Islet of Langerhans (tissue), 1 donor: ENCODE results near the gene CRIP1.

Experiments used
- FAIRE-seq: peaks from one replicate; lab custom pipeline; 2011; peaks lifted over from hg19 to GRCh38; lab: Jason Lieb, UNC

Gene CRIP1

GRCh38 chr14:105450864-105451720 is 35.6 kb upstream of the CRIP1 start:
- FAIRE-seq = no peak

GRCh38 chr14:105452963-105453362 is 33.7 kb upstream of the CRIP1 start:
- FAIRE-seq = no peak

- FAIRE-seq = no peak
Measured at GRCh38 chr14:105453847-105454246, 32.8 kb upstream of the CRIP1 start.

- no peak for FAIRE-seq
Measured at GRCh38 chr14:105455086-105455640, 31.5 kb upstream of the CRIP1 start.

DNA sequence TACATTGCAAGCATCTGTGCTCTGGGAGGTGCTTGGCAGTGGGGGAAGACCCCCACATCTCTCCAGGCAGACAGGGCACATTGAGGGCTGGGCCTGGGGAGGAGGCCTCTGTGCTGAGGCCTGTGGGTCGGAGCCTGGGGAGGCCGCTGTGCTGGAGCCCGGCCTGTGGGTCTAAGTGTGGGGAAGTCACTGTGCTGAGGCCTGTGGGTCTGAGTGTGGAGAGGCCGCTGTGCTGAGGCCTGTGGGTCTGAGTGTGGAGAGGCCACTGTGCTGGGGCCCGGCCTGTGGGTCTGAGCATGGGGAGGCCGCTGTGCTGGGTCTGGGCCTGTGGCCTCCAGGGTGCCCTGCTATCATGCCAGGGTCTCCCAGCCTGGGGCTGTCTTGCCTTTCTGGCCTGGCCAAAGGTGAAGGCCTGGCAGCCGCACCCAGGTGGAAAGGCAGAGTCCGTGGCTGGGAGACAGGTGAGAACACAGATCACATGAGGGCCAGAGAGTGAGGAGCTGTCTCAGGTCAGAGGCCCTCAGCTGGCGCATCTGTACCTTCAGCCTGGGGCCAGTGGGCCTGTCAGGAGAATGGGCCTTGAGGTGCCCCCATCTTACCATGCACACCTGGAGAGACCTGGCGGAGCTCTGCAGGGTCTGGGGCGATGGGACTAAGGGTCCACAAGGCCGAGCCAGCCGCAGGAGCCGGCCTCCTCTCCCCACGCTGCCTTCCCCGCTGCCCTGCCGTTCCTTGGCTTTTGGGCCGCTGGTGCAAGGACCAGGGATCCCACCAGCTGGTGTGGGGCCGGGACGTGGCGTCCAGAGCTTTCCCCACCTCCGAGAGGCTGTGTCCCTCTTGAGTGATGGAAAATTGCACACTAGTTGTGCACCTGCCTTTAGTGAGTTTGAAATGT is 30.7 kb upstream of the CRIP1 start:
- no peak for FAIRE-seq

DNA sequence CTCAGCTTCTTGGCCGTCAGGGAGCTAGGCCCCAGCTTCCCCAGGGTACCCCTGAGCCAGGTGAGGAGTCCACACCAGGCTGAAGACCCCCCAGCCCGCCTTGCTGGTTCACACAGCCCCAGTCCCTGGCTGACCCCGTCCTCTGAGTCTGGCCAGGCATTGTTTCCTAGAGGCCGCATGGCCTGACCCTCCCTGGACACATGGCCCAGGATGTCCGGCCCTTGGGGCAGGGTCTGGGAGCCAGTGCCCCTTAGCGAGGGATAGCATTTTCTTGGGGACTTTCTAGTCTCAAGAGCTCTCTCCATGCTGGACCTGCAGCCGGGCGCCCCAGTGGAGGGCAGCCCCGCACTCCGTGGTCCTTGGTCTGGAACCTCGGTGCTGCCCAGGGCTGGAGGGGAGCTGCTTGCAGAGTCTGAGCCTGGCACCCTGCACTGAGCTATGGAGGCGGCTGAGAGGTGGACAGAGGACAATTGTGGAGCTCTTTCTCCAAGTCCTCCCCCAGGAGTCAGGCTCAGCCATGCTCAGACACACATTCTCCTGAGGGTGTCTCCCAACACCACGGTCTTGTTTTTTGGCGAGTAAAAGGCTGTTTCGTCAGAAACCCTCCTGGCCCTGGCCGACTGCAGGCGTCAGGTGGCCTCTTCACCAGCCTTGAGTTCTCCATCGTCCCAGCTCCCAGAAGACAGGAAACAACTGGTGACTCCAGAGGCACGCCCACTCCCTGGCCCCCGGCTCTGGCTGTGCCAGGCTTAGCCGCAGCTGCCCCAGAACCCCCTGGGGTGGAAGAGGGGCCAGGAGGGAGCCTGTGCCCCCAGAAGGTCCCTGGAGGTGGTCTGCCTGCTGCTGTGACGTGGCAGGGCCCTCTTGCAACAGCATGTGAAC is 29.7 kb upstream of the CRIP1 start:
- no peak for FAIRE-seq

DNA sequence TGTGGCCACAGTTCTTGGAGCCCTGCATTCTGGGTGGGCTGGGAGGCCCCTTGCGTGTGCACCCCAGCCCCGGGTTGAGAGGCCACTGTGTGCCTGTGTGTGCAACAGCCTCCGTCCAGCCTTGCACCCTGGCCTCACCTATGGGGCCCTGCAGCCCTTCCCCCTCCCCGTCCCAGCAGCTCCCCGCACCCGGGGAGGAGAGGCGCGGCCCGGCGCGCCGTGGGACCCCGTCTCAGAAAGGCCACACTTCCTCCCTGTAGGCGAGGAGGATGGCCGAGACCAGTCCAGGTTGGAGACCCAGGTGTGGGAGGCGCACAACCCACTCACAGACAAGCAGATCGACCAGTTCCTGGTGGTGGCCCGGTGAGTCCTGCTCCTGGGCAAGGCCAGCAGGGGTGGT is 28.7 kb upstream of the CRIP1 start:
- FAIRE-seq = no peak

GRCh38 chr14:105458571-105458970 is 28.1 kb upstream of the CRIP1 start:
- FAIRE-seq = no peak

- FAIRE-seq = no peak
Measured at GRCh38 chr14:105460116-105460515, 26.6 kb upstream of the CRIP1 start.

GRCh38 chr14:105460616-105461015 is 26.1 kb upstream of the CRIP1 start:
- FAIRE-seq = no peak

DNA sequence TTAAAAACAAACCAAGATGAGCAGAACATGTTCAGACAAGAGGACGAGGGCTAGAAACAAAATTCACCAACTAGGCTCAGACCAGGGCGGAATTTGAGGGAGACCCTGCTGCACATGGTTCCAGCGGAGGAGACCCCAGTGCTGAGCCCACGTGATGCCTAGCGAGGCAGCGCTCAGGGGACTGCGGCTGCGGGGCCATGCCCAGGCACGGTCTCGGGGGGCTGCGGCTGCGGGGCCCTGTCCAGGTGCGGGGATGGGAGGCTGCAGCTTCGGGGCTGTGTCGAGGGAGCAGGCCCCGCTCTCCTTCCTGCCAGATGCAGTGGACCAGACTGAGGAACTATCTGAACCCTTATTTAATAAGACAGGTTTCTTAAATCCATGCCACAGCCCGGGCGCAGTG is 24.8 kb upstream of the CRIP1 start:
- no peak for FAIRE-seq

DNA sequence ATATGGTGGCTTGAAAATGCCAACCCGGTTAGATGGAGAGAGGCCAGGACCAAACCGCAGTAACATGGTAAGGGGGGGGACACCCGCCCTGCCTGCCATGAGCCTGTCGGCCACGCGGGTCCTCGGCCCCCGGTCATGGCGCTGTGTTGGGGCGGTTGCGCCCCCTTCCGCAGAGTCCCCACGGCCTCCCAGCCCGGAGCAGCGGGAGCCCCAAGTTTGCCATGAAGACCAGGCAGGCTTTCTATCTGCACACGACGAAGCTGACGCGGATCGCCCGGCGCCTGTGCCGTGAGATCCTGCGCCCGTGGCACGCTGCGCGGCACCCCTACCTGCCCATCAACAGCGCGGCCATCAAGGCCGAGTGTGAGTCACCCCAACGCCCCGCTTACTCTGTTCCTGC is 22.2 kb upstream of the CRIP1 start:
- FAIRE-seq = no peak

DNA sequence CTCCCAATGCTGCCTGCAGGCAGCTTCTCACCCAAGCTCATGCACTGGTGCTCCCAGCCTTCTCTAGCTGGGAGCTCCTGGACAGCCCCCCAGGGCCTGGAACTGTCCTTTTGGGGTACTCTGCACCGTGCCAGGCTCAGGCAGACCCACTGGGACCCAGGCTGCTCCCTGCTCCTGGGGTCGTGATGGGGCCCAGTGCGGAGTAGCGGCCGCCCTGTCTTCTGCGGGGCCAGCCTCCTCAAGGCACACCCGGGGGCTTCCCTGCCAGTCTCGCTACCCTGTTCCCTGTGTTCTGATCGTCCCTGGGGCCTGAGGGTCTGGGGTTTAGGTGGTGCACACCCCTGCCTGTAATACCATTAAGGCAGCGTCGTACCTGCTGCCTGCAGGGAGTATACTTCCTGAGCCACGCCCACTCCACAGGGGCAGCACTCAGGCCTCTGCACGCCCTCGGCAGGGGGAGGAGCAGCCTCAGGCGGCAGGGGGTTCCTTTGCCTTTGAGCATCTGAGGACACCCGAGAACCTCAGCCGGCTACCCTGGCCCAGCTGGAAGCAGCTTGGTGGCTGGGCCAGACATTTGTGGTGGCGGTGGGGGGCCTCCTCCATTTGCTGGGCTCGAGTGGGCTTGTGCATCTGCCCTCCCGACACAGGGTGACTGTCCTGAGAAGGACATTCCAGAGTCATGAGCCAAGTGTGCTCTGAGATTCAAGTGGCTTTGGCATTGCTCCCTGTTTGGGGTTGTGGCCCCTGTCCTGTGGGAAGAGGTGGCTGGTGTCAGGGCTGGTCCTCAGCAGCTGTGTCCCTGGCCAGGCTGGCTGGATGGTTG is 21.3 kb upstream of the CRIP1 start:
- FAIRE-seq = no peak

DNA sequence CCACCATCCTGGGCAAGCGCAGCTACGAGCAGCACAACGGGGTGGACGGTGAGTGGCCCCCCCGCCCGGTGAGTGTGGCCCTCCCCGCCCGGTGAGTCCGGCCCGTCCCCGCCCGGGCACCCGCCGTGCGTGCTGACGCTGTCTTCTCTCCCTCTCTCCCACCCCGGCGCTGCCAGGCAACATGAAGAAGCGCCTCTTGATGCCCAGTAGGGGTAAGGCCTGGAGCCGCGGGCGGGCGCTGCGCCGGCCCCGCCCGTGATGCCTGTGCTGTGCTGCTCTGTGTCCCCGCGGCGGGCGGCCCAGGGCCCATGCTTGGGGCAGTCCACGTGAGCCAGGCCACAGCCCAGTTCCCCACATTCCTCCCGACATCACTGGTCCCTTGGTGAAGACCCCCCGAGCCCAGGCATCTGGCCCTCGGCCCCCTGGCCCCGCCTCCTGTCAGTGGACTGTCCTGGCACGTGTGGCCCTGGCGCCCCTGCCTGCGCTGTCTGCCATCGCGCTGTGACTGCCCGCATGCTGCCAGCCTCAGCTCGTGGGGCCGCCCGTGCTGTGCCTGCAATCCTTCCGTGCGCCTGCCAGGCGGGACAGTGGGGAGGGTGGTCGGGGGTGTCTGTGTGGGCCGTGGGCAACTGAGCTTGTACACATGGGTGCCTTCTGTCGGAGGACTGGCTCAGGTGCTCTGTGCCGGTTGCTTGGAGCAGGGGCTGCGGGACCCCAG is 20.0 kb upstream of the CRIP1 start:
- FAIRE-seq = no peak

DNA sequence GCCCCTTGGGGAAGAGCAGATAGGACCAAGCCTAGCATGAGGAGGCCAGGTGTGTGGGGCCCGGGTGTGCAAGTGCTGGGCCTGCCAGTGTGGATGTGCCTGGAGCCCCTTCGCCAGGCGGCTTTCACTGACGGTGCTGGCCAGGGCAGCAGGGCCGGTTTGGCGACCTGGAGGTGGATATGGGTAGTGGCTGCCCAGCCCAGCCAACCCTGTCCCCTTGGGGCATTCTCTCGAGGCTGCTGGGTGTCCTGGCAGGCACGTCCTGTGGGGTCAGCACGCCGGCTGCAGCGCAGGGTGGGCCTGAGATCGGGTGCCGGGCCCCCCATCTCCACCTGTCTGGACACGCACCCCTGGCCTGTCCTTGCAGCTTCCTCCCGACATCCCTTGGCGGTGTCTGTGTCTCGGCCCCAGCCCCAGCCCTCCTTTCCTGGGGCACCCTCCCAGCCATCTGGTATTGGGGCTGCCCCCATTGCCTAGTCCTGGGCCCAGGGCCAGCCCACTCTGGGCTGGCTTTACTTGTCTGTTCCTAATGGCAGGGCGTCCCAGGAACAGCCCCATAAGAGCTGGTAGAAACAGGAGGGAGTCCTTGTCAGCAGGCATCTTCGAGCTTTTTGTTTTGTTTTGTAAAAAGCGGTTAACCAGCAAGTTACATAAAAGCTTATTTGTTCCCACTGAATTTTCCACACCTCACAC is 19.3 kb upstream of the CRIP1 start:
- no peak for FAIRE-seq

- no peak for FAIRE-seq
Measured at GRCh38 chr14:105467942-105468471, 18.7 kb upstream of the CRIP1 start.

- no peak for FAIRE-seq
Measured at GRCh38 chr14:105468621-105469241, 18.0 kb upstream of the CRIP1 start.

DNA sequence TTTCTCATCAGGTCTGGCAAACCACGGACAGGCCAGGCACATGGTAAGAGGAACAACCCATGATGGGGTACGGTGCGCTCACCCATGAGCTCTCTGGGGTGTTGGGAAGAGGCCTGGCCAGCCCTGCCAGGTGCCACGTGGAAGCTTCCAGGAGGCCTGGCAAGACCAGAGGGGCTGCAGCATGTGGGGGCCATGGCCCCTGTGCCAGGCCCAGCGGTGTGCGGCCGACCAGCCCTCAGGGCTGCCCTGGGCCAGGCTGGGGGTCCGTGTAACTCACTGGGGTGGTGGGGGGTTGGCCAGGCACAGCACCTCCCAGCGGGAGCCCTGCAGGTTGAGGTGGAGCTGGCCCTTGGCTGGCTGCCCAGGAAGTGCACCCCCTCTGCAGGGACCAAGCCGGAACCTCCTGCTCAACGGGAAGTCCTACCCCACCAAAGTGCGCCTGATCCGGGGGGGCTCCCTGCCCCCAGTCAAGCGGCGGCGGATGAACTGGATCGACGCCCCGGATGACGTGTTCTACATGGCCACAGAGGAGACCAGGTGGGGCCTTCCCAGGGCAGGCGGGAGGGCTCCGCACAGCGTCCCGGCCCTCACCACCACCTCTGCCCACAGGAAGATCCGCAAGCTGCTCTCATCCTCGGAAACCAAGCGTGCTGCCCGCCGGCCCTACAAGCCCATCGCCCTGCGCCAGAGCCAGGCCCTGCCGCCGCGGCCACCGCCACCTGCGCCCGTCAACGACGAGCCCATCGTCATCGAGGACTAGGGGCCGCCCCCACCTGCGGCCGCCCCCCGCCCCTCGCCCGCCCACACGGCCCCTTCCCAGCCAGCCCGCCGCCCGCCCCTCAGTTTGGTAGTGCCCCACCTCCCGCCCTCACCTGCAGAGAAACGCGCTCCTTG is 17.0 kb upstream of the CRIP1 start:
- no peak for FAIRE-seq
